HUDEP-2 (cell line): ENCODE measurements around the gene P4HB.

Experiments used
- DNase-seq, 76 experiments: peaks; one replicate each; lab custom pipeline; 2025; ENCODE audit not compliant: unreplicated experiment in 76 of 76; lab: John Stamatoyannopoulos, UW

Gene P4HB

GRCh38 chr17:81859906-81860755 is at the start of gene P4HB:
Gene P4HB, minus strand, starts transcription at chr17:81860535. Its CDS starts 64 bp downstream, at chr17:81860471.
- peak in 3 of 76 experiments; percentile 86 to 95 (median 89) for DNase-seq

- DNase-seq = no peak
Observed at GRCh38 chr17:81909231-81909630, 48.9 kb upstream of the P4HB start.

- DNase-seq = no peak
Observed at GRCh38 chr17:81908793-81909192, 48.5 kb upstream of the P4HB start.

- no peak for DNase-seq
Observed at GRCh38 chr17:81907219-81908145, 47.1 kb upstream of the P4HB start.

- DNase-seq = peak in 12 of 76 experiments; percentile 10 to 27 (median 16)
Observed at GRCh38 chr17:81906476-81907218, 46.3 kb upstream of the P4HB start.

GRCh38 chr17:81905993-81906392 is 45.7 kb upstream of the P4HB start:
- DNase-seq = no peak

GRCh38 chr17:81905424-81905875 is 45.1 kb upstream of the P4HB start:
- no peak for DNase-seq

GRCh38 chr17:81904600-81905423 is 44.5 kb upstream of the P4HB start:
- no peak for DNase-seq

GRCh38 chr17:81903896-81904599 is 43.7 kb upstream of the P4HB start:
- DNase-seq = no peak

- DNase-seq = no peak
Observed at GRCh38 chr17:81903415-81903831, 43.1 kb upstream of the P4HB start.

GRCh38 chr17:81902653-81903414 is 42.5 kb upstream of the P4HB start:
- peak in 2 of 76 experiments; percentile 9 to 43 for DNase-seq

- peak in 45 of 76 experiments; percentile 8 to 75 (median 44) for DNase-seq
Observed at GRCh38 chr17:81902023-81902652, 41.8 kb upstream of the P4HB start, which contains the start of gene NPB. Gene NPB, plus strand, starts transcription at chr17:81902238. Its CDS starts 40 bp downstream, at chr17:81902278.

- peak in 4 of 76 experiments; percentile 6 to 44 (median 22) for DNase-seq
Observed at GRCh38 chr17:81901167-81902022, 41.1 kb upstream of the P4HB start.

- DNase-seq = no peak
Observed at GRCh38 chr17:81900181-81900820, 40.0 kb upstream of the P4HB start.

GRCh38 chr17:81899514-81900166 is 39.3 kb upstream of the P4HB start:
- no peak for DNase-seq

- no peak for DNase-seq
Observed at GRCh38 chr17:81898885-81899284, 38.5 kb upstream of the P4HB start.
